ENCODE results near the gene CISD1. TPM values are rescaled to one million over a fixed set of nuclear protein-coding genes. Genes with fewer than 3 reads are reported as not detected.

CISD1 gene
- total and polyA plus RNA-seq, 9 of the 15 experiments (the other 6 are each of a cell fraction or from before 2014, with no cell fraction given): 35.8 to 342 (median 118) TPM

- TF ChIP-seq HMGN3 (IDR thresholded peaks at IDR 0.05; ENCODE audit: borderline replicate concordance, extremely low read depth, insufficient read length, low read depth, low read length): peak; percentile 19
- no peak for TF ChIP-seq MBD2 (IDR thresholded peaks at IDR 0.05; ENCODE audit: borderline replicate concordance, low read depth)
- TF ChIP-seq KLF10 (CRISPR knock-in tag; IDR thresholded peaks at IDR 0.05): no peak
- TF ChIP-seq NFATC3 (IDR thresholded peaks at IDR 0.05): no peak
- TF ChIP-seq KAT7 (CRISPR knock-in tag; IDR thresholded peaks at IDR 0.05; ENCODE audit: borderline replicate concordance): peak; percentile 0; the same call in 1 of the 2 replicates
- 0 out of 2 replicates have a peak, but pooled peaks have one; percentile 1 for TF ChIP-seq GABPA (tag; conservative IDR thresholded peaks at IDR 0.05; ENCODE audit: low read depth)
- TF ChIP-seq PCBP1 (IDR thresholded peaks at IDR 0.05; ENCODE audit: low read depth, low read length, poor library complexity, severe bottlenecking): peak; percentile 93
- no peak for TF ChIP-seq UBTF (IDR thresholded peaks at IDR 0.05; ENCODE audit: borderline replicate concordance in 1 of 2, low read depth in 2 of 2, low read length in 2 of 2)
- peak; percentile 51 for TF ChIP-seq PRPF4 (IDR thresholded peaks at IDR 0.05; ENCODE audit: insufficient read depth, low read depth, low read length, poor library complexity, severe bottlenecking)
- TF ChIP-seq NFE2 (IDR thresholded peaks at IDR 0.05; ENCODE audit: low read depth): no peak
- peak; percentile 75; the same call in 1 of the 2 replicates for TF ChIP-seq ZFX (CRISPR knock-in tag; IDR thresholded peaks at IDR 0.05)
- TF ChIP-seq ZNF445 (CRISPR knock-in tag; IDR thresholded peaks at IDR 0.05; ENCODE audit: low read depth): no peak
- no peak for TF ChIP-seq ZNF764 (CRISPR knock-in tag; IDR thresholded peaks at IDR 0.05; ENCODE audit: low read depth)
- TF ChIP-seq TCFL5 (CRISPR knock-in tag; conservative IDR thresholded peaks at IDR 0.05): no peak
- peak; percentile 66 for TF ChIP-seq FOSL1 (tag; conservative IDR thresholded peaks at IDR 0.05)
Measured at GRCh38 chr10:58335306-58336005, 66.5 kb downstream of the CISD1 start (continued).
